ENCODE data around the gene SAYSD1.

SAYSD1 gene

GRCh38 chr6:39059496-39060310, 55.3 kb downstream of the SAYSD1 start:
- TF ChIP-seq CTCF (conservative IDR thresholded peaks at IDR 0.05; ENCODE audit: low read depth, low read length) = no peak
- no peak for DNase-seq (ENCODE audit: low read depth)
- H3K4me3 ChIP-seq (ENCODE audit: low read depth, low read length) = no peak overlapping the region

- no peak for DNase-seq (ENCODE audit: low read depth)
- no peak for TF ChIP-seq CTCF (conservative IDR thresholded peaks at IDR 0.05; ENCODE audit: low read depth, low read length)
- H3K4me3 ChIP-seq (ENCODE audit: low read depth, low read length) = no peak overlapping the region
Observed at GRCh38 chr6:39058471-39059147, 56.4 kb downstream of the SAYSD1 start.

GRCh38 chr6:39057251-39058155, 57.5 kb downstream of the SAYSD1 start:
- H3K4me3 ChIP-seq (ENCODE audit: low read depth, low read length) = no peak overlapping the region
- TF ChIP-seq CTCF (conservative IDR thresholded peaks at IDR 0.05; ENCODE audit: low read depth, low read length) = no peak
- no peak for DNase-seq (ENCODE audit: low read depth)

GRCh38 chr6:39056681-39057080, 58.3 kb downstream of the SAYSD1 start:
- no peak overlapping the region for H3K4me3 ChIP-seq (ENCODE audit: low read depth, low read length)
- no peak for DNase-seq (ENCODE audit: low read depth)
- no peak for TF ChIP-seq CTCF (conservative IDR thresholded peaks at IDR 0.05; ENCODE audit: low read depth, low read length)

GRCh38 chr6:39056191-39056590, 58.8 kb downstream of the SAYSD1 start:
- TF ChIP-seq CTCF (conservative IDR thresholded peaks at IDR 0.05; ENCODE audit: low read depth, low read length) = no peak
- no peak for DNase-seq (ENCODE audit: low read depth)

GRCh38 chr6:39055661-39056060, 59.3 kb downstream of the SAYSD1 start:
- no peak for TF ChIP-seq CTCF (conservative IDR thresholded peaks at IDR 0.05; ENCODE audit: low read depth, low read length)
- H3K4me3 ChIP-seq (ENCODE audit: low read depth, low read length) = no peak overlapping the region
- DNase-seq (ENCODE audit: low read depth) = no peak

More at GRCh38 chr6:39056191-39056590, 58.8 kb downstream of the SAYSD1 start:
- H3K4me3 ChIP-seq (ENCODE audit: low read depth, low read length) = no peak overlapping the region

Measured in choroid plexus epithelial cell (primary cell).